Mammary microvascular endothelial cell (primary cell): ENCODE data around the gene AZI2. TPM values are rescaled to one million over a fixed set of nuclear protein-coding genes. Genes with fewer than 3 reads are reported as not detected.

ENCODE experiments used
- total RNA-seq: library from RNA; depleted of rRNA; stranded (reverse); fragments of >200 nt; gene quantifications from 2 replicates; pipeline ENCODE4 v1.2.3, GENCODE V29; 2015

Gene AZI2, protein sequence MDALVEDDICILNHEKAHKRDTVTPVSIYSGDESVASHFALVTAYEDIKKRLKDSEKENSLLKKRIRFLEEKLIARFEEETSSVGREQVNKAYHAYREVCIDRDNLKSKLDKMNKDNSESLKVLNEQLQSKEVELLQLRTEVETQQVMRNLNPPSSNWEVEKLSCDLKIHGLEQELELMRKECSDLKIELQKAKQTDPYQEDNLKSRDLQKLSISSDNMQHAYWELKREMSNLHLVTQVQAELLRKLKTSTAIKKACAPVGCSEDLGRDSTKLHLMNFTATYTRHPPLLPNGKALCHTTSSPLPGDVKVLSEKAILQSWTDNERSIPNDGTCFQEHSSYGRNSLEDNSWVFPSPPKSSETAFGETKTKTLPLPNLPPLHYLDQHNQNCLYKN
- total RNA-seq: 23.9 and 33.8 TPM in 2 replicates

GRCh38 chr3:28348629-28349468, at the start of gene AZI2, which contains the start of gene ZCWPW2:
AZI2 (minus strand) TSS chr3:28348824; CDS start chr3:28340617, 8,207 bp downstream.
ZCWPW2 (plus strand) TSS chr3:28348721; CDS start chr3:28413069, 64,348 bp downstream.

Other genes starting within 250 kb of the AZI2 start
- 11.2 and 20.3 TPM in 2 replicates for gene CMC1, start 107.2 kb downstream of the AZI2 start, total RNA-seq
- gene ZCWPW2, start 103 bp downstream of the AZI2 start, total RNA-seq: 0.47 TPM in 1 of 2 replicates, not detected in the other